ENCODE data around the gene SYNPO2L.
"Not testable (repeated sequence)": the region's sequence is repeated elsewhere in the genome, so short reads cannot be mapped to it uniquely, and the experiment has no call there.

The SYNPO2L gene, protein sequence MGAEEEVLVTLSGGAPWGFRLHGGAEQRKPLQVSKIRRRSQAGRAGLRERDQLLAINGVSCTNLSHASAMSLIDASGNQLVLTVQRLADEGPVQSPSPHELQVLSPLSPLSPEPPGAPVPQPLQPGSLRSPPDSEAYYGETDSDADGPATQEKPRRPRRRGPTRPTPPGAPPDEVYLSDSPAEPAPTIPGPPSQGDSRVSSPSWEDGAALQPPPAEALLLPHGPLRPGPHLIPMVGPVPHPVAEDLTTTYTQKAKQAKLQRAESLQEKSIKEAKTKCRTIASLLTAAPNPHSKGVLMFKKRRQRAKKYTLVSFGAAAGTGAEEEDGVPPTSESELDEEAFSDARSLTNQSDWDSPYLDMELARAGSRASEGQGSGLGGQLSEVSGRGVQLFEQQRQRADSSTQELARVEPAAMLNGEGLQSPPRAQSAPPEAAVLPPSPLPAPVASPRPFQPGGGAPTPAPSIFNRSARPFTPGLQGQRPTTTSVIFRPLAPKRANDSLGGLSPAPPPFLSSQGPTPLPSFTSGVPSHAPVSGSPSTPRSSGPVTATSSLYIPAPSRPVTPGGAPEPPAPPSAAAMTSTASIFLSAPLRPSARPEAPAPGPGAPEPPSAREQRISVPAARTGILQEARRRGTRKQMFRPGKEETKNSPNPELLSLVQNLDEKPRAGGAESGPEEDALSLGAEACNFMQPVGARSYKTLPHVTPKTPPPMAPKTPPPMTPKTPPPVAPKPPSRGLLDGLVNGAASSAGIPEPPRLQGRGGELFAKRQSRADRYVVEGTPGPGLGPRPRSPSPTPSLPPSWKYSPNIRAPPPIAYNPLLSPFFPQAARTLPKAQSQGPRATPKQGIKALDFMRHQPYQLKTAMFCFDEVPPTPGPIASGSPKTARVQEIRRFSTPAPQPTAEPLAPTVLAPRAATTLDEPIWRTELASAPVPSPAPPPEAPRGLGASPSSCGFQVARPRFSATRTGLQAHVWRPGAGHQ

DNA sequence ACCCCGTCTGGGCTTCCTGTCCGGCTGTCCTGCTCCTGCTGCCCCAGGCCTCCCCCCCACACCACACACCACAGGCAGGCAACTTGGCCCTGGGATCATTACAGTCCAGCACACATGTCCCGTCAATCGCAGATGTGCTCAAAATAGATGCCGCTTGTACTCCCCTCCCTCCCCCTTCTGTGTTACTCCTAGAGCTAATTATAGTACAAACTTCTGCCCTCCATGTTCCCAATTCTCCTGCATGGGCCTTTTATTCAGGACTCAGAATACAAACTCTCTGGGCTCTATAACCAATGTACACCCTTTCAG is at the start of gene SYNPO2L:
SYNPO2L (minus strand) TSS at position 40 of the 309 bp plus-strand sequence. CDS start 107 bp downstream, outside the sequence.
- in situ Hi-C loops (cut with MboI; ENCODE audit: low sequenced_read_pairs) = no loop called here

DNA sequence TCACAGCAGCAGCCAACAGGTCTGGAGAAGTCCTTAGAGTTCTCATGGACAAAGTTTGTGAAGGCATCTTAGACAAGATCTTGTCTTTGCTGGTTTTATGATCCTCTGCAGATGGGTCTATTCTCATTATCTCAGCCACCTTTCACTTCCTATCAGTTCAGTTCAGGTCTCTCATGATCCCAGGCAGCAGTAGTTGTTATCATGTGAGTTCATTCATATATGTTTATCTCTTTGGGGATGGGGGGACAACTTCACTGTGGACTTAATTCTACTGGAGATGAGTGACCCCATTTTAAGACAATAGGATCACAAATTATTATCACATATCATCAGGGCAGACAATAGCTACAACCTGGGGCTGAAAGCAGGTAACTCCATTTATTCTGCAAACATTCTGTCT is 48.1 kb upstream of the SYNPO2L start:
- in situ Hi-C loops (cut with MboI; ENCODE audit: low sequenced_read_pairs) = not testable (repeated sequence)

DNA sequence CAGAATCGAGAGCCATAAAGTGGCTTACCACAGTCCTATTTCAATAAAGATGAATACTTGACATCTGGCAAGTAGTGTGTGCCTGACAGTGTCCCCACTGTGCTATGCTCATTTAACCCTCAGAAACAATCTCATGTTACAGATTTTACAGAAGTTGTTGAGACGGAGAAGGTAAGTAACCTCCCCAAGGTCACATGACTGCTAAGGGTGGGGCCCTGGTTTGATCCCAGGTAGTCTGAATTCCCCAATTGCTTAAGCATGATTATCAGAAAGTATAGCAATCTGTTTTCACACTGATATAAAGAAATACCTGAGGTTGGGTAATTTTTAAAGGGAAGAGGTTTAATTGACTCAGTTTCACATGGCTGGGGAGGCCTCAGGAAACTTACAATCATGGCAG is 43.0 kb upstream of the SYNPO2L start:
- in situ Hi-C loops (cut with MboI; ENCODE audit: low sequenced_read_pairs) = not testable (repeated sequence)

DNA sequence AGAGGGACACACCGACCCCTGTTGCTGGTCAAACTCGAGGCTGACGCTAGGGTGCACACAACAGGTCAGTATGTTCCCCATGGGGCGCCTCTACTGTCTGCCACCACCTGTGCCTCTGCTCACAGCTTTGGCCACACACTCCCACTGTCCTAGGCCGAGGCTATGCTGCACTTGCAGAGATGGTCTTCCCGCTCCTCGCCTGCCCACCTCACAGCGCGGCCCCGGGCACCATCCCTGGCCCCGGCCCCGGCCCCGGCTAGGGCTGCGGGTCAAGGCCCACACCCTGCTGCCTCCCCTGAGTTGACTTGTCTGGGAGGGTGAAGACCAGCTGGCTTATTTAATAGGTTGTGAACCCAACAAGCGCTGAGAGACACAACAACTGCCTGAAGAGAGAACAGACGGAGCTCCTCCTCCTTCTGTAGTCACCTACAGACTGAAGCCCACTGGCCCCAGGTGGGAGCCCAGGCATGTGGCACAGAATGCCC is 41.9 kb upstream of the SYNPO2L start, which contains the start of gene AGAP5:
AGAP5 (minus strand) TSS at position 435 of the 485 bp plus-strand sequence; CDS start at position 81, 354 bp downstream.
- in situ Hi-C loops (cut with MboI; ENCODE audit: low sequenced_read_pairs) = not testable (repeated sequence)

DNA sequence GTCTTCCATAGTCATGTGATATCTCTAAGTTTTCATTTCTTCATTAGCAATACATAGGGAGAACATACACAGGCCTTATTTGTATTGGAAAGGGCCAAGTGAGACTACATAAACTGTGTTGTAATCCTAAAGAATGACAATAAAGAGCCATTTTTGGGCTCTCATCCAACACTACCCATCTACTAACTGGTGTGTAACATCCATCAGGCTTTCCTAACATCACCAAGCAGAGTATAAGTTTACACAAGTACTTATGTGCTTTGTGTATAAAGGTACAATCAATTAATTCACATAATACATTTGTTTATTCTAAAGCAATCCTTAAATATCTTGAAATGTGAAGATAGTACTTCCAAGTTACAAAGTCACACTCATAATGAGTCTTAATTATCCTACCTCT is 39.5 kb upstream of the SYNPO2L start:
- in situ Hi-C loops (cut with MboI; ENCODE audit: low sequenced_read_pairs) = not testable (repeated sequence)

DNA sequence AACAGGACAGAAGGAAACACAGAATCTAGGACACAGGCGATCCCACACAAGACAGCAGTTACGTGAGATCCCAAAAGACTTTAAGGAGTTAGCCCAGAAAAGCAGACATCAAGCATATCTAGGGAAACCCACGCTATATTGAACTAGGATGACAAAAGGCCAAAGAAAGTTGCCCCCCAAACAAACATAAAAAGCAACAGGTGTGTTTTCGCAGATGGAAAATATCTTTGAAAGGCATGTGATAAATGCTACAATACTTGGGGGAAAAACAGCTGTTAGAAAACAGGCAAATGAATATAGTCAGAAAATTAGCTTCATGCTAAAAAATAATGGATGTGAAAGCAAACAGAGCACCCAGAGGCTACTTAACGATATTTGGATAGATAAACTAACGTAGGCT is 34.9 kb upstream of the SYNPO2L start:
- in situ Hi-C loops (cut with MboI; ENCODE audit: low sequenced_read_pairs) = not testable (repeated sequence)

DNA sequence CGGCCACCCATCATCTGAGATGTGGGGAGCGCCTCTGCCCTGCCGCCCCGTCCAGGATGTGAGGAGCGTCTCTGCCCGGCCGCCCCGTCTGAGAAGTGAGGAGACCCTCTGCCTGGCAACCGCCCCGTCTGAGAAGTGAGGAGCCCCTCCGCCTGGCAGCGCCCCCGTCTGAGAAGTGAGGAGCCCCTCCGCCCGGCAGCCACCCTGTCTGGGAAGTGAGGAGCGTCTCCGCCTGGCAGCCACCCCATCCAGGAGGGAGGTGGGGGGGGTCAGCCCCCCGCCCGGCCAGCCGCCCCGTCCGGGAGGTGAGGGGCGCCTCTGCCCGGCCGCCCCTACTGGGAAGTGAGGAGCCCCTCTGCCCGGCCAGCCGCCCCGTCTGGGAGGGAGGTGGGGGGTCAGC is 33.8 kb upstream of the SYNPO2L start:
- in situ Hi-C loops (cut with MboI; ENCODE audit: low sequenced_read_pairs) = not testable (repeated sequence)

DNA sequence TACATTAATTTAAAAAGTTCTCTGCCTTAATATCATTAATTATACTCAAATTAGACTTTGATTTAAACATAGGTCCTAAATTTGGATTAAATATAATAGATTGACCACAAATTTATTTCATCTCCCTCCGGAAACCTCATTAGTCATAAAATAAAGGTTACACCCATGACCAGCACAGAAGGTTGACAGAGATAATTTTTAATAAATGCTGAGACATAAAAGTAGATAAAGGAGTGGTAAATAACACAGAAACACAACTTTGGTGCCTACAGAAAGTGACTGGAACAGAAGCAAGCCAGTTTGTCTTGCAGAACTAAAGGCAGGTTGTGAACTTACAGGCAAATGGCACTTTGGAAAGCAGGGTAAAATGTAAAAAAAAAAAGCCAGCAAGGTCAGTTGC is 31.8 kb upstream of the SYNPO2L start:
- in situ Hi-C loops (cut with MboI; ENCODE audit: low sequenced_read_pairs) = not testable (repeated sequence)

DNA sequence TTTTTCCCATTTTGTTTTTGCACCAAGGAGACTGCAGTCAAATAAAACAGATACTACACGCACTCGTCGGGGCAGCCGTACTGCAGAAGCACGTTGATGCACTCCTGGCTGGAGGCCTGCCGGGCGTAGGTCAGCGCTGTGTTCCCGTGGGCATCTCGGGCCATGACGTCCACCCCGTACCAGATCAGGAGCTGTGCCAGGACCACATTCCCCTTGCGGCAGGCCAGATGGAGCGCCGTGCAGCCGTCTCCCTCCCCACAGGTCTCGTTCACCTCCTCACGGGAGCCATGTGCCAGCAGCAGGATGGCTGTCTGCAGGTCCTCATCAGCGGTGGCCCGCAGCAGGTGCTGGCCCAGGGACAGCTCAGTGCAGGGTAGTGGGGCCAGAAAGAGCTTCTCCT is 18.7 kb upstream of the SYNPO2L start:
- in situ Hi-C loops (cut with MboI; ENCODE audit: low sequenced_read_pairs) = not testable (repeated sequence)

DNA sequence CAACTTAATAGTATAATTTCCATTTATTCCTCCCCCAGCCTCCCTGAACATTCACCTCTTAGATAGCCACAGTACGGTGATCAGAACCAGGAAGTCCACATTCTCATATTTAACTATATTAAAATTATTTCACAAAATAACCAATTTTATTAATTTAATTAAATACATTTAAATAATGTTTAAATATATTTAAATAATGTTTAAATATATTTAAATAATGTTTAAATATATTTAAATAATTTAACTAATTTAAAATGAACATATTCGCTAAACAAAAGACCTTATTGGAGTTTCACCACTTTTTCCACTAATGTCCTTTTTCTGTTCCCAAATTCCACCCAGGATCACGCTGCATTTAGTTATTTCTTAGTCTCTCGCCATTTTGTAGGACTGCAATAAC is 12.5 kb upstream of the SYNPO2L start:
- in situ Hi-C loops (cut with MboI; ENCODE audit: low sequenced_read_pairs) = not testable (repeated sequence)

DNA sequence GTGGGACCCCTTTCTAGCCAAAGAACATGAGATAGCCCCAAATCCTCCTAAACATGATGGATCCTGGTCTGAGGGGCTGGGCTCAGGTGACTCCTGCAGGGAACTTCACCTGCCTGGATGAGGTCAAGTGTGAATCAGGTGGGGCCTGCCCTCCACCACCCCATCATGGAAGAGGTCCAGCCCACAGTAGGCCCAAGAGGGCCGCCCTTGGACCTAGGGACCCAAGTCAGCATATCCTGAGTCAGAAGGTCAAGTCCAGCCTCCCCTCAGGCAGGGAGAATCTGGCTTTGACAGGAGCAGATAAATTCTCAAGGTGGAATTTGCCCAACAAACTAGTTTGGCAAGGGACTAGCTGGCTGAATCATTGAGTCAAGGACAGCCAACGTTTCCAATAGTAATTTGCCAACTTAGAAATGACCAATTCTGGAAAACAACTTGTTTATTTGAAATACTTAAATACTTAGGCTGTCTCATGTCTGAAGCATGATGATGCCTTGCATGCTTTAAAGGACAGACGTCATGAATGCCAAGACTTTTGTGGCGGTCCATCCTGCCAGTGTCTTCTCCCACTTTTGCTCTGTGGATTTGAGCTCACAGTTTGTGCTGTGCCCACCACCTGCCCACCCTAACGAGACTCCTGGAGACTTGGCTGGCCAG is 10.5 kb upstream of the SYNPO2L start:
- in situ Hi-C loops (cut with MboI; ENCODE audit: low sequenced_read_pairs) = not testable (repeated sequence)

DNA sequence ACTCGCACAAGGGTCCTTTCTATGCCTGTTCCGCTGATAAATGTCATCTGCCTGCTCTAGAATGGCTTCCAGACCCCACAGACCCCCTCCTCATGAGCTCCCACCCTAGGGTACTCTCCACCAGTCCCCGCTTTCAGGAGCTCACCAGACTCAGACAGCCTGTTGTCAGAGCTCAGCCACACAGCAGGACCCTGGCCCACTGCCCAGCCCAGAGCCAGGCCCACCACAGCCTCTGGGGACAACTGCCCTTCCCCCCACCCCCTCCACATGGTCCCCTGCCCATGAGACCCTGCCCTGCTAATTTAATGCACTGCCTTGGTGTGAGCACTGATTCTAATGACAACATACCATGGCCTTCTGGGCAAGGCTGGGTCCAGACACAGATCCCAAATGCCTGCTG is 9.8 kb upstream of the SYNPO2L start:
- in situ Hi-C loops (cut with MboI; ENCODE audit: low sequenced_read_pairs) = not testable (repeated sequence)

DNA sequence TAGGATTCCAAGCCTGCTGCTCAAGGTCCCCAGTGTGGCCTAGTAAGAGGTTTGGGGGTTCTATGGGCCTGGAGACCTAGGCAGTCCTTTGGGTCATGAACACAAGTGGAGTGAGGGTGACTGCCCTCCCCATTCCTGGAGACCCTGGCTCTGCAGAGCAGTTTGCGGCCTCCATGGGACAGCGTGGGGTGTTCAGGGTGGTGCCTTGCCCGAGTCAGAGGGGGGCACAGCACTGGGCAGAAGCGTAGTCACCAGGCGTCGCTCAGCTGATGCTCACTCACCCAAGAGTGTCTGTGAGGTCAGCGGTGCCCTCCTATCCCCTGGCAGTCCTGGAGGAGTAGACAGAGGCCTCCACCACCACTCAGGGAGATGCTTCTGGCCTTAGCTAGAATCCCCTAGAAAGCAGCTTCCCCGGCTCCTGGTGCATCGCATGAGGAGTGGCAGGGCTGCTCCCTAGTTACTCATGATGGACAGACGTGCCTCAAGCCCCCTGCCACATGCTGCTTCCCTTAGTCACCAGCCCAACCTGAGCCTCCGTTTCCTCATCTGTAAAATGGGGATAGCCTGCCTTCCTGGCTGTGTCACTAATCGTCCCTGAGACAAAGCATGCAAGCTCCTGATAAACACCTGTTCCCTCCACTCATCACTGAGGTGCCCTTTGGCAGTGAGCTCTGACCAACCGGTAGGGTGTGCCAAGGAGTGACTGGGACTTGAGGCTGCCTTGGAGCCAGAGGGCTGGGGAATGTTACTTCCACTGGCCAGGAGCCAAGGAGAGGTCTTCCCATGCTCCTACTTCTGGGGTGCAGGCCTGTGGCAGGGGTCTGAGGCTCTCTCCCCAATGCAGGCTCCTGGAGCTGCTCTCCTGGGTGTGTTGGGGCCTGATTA is 8.6 kb upstream of the SYNPO2L start:
- in situ Hi-C loops (cut with MboI; ENCODE audit: low sequenced_read_pairs) = not testable (repeated sequence)

DNA sequence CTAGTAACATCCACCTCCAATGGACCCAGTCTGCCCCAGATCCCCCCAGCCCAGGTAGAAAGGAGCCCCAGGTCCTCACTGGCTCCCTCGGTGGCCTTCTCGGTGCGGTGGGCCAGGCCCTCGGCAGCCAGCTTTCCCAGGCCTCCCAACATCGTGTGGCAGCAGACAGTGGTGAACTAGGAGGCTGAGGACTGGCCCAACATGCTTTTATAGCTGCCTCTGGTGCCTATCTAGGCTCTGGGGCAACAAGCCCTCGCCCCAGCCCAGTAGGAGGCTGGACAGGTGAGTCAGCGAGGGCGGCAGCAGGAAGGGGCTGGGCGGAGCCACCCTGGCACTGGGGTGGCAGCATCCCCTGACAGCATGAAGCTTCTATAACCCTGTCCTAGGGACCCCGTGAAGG is 7.8 kb upstream of the SYNPO2L start:
- in situ Hi-C loops (cut with MboI; ENCODE audit: low sequenced_read_pairs) = not testable (repeated sequence)

DNA sequence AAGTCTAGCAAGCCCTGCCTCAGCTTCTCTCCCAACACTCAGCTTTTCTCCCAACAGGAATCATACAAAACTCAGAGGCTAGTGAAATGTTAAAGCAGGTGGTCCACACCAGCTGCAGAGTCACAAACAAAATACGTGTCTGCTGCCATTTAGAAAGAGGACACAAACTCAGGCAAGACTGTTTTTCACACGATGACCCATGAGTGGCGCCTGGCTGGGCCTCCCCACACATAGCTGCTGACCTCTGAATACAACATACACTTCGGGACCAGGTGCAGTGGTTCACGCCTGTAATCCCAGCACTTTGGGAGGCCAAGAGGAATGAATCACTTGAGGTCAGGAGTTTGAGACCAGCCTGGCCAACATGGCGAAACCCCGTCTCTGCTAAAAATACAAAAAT is 6.9 kb upstream of the SYNPO2L start:
- in situ Hi-C loops (cut with MboI; ENCODE audit: low sequenced_read_pairs) = not testable (repeated sequence)

DNA sequence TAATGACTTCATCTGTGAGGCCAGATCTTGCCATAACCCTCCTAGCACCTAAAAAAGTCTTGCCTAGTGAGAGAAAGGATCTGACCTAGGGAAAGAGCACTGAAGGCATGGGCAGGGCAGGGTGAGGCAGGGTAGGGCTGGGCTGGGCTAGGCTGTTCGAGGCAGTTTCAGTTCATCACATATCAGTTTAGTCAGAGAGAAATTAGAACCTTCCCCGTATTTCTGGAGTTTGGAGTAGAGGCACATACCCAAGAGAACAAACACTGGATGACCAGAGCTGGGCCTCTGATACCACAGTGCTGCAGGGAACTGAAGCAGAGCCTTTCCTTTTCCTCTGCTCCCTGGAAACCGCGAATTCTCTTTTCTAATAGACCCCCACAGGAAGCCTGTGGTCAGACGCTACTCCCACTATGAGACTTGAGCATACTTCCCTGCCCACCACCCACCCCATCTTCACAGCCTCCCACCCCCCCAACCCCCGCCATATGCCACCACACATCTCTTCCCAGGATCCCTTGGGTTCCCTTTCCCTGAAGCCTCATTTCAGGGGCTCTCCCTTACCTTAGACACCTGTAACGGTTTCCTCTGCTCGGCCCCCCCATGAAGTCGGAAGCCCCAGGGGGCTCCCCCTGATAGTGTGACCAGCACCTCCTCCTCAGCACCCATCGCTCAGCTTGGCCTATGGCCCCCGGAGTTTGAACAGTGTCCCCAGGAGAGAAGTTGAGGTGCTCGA is 406 bp downstream of the SYNPO2L start:
- in situ Hi-C loops (cut with MboI; ENCODE audit: low sequenced_read_pairs) = no loop called here

DNA sequence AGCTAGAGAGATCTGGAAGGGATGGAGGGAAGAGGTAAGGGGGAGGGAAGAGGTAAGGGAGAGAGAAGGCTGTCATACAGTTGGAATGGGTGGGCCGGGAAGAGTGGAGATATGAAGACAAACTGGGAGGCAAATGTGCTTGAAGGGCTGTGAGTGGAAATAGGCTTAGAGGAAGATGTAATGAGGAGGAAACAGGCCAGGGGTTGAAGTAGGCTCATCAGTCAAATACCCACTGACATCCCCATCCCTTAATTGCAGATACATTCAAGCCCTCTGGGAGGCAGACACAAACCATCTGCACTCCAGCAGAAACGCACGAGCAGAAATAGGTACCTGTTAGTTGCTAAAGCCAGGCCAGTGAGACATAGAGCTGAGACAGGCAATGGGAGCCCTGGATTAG is 2.1 kb downstream of the SYNPO2L start:
- in situ Hi-C loops (cut with MboI; ENCODE audit: low sequenced_read_pairs) = no loop called here

DNA sequence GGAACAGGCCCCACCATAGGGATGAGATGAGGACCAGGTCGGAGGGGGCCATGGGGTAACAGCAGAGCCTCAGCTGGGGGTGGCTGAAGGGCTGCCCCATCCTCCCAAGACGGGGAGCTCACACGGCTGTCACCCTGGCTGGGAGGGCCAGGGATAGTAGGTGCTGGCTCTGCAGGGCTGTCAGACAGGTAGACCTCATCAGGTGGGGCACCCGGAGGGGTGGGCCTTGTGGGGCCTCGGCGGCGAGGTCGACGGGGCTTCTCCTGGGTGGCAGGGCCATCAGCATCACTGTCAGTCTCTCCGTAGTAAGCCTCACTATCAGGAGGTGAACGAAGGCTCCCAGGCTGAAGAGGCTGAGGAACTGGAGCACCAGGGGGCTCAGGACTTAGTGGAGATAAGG is 2.6 kb downstream of the SYNPO2L start:
- in situ Hi-C loops (cut with MboI; ENCODE audit: low sequenced_read_pairs) = no loop called here

DNA sequence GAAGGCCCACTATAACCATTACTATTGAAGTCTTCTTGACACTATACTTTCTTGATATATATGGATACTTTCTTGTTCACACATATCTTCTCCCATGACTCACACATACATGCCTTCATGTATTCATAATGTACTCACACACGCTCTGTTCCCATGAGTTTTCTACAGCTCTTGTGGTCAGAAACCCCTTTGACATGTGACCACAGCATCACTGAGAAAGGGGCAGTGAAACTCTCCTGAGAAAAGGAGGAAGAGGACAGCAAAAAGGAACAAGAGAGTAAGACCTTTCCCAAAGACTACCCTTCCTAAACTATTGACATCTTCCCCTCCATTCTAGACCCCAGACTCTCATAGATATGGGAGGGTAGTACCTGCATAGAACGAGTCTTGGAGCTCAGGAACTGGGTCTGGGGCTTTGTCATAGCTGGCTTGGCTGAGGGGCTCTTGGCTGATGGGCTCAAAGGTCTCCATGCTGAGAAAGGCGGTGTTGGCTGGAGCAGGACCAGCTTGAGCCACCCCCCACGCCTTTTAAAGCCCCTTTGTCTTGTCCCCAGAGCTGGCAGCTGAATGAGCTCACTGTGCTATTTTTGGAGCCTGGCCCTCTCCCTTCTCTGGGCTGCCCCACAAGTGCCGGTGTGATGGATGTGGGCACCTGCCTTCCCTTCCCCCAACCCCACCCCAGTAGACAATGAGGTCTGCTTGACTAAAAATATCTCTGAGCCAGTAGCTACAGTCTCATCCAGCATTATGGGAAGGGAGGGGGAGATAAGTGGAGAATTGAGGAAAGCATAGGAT is 5.1 kb downstream of the SYNPO2L start:
- in situ Hi-C loops (cut with MboI; ENCODE audit: low sequenced_read_pairs) = no loop called here

All from hTERT RPE-1 (cell line).